H1 (cell line): ENCODE measurements around the gene AGPAT3. TPM values are rescaled to one million over a fixed set of nuclear protein-coding genes. Genes with fewer than 3 reads are reported as not detected.

Experiments
- CTCF ChIA-PET: fragments of 300-600 bp; sonication (Branson Sonifier 250); formaldehyde crosslinking; loops from one replicate; lab custom pipeline; 2021; ENCODE audit not compliant: partially characterized antibody; lab: Charles Lee
- POLR2A ChIA-PET: fragments of 300-600 bp; sonication (Branson Sonifier 250); formaldehyde crosslinking; loops from one replicate; lab custom pipeline; 2021; ENCODE audit warnings: inconsistent platforms; ENCODE audit not compliant: partially characterized antibody; lab: Charles Lee
- DNase-seq, 2 experiments: peaks; one replicate each; pipeline versions ENCODE4 v3.0.0 to v3.0.0-alpha.2; 2010 to 2022; ENCODE audit warnings: low spot score in 2 of 2, low read depth in 1 of 2, mixed read lengths in 1 of 2
- FAIRE-seq: peaks from 2 replicates; lab custom pipeline; 2011; peaks lifted over from hg19 to GRCh38; lab: Jason Lieb, UNC
- H2AFZ ChIP-seq: 2 replicates; pipeline ENCODE4 v1.8.1; 2012; ENCODE audit warnings: low read length, inconsistent platforms
- H2AK5ac ChIP-seq: 2 replicates; pipeline ENCODE4 v1.6.1; 2013; ENCODE audit warnings: low read depth, low read length
- H2BK120ac ChIP-seq: replicated peaks from 2 replicates; pipeline ENCODE3; 2013; ENCODE audit warnings: low read depth, low read length, inconsistent platforms
- H2BK12ac ChIP-seq: 2 replicates; pipeline ENCODE4 v1.6.1; 2013; ENCODE audit warnings: low read depth, low read length
- H2BK15ac ChIP-seq: 2 replicates; pipeline ENCODE4 v1.6.1; 2013; ENCODE audit warnings: low read length
- H2BK20ac ChIP-seq: 2 replicates; pipeline ENCODE4 v1.6.1; 2013; ENCODE audit warnings: low read length
- H2BK5ac ChIP-seq: 2 replicates; pipeline ENCODE4 v1.6.1; 2013; ENCODE audit warnings: low read depth, low read length
- H3K14ac ChIP-seq: 2 replicates; pipeline ENCODE4 v1.6.1; 2013; ENCODE audit warnings: inconsistent platforms; ENCODE audit not compliant: insufficient read length
- H3K18ac ChIP-seq: 2 replicates; pipeline ENCODE4 v1.6.1; 2013; ENCODE audit warnings: low read length; ENCODE audit errors: extremely low read depth
- H3K23ac ChIP-seq: 2 replicates; pipeline ENCODE4 v1.6.1; 2013; ENCODE audit warnings: inconsistent platforms; ENCODE audit not compliant: insufficient read length
- H3K23me2 ChIP-seq: 2 replicates; pipeline ENCODE4 v1.6.1; 2013; ENCODE audit warnings: low read depth, low read length
- H3K27ac ChIP-seq: 2 replicates; pipeline ENCODE4 v1.6.1; 2011; ENCODE audit warnings: low read depth, low read length, inconsistent platforms
- H3K27me3 ChIP-seq, 4 experiments: replicated peaks in 1 of 4; 1 replicate in 1 of 4; 2 replicates in 3 of 4; pipeline versions ENCODE4 v1.6.1 to v1.8.1; 2011 to 2013; ENCODE audit warnings: low read length in 3 of 4, mild to moderate bottlenecking in 3 of 4, inconsistent platforms in 2 of 4, mixed read lengths in 2 of 4, moderate library complexity in 1 of 4; ENCODE audit not compliant: control insufficient read depth in 3 of 4, insufficient read depth in 3 of 4; ENCODE audit errors: extremely low read depth in 1 of 4
- H3K36me3 ChIP-seq, 4 experiments: 2 replicates each; pipeline versions ENCODE4 v1.6.1 to v1.8.1; 2011 to 2013; ENCODE audit warnings: mild to moderate bottlenecking in 4 of 4, low read length in 3 of 4, moderate library complexity in 2 of 4, control low read depth in 1 of 4, inconsistent platforms in 1 of 4; ENCODE audit not compliant: insufficient read depth in 4 of 4, control insufficient read depth in 2 of 4
- H3K4ac ChIP-seq: replicated peaks from 2 replicates; pipeline ENCODE3; 2013; ENCODE audit warnings: low read length, low read depth, mixed read lengths, inconsistent platforms; ENCODE audit not compliant: insufficient read length
- H3K4me1 ChIP-seq, 4 experiments: replicated peaks in 1 of 4; 1 replicate in 1 of 4; 2 replicates in 3 of 4; pipeline versions ENCODE4 v1.6.1 to v1.8.1; 2011 to 2013; ENCODE audit warnings: low read length in 3 of 4, inconsistent platforms in 2 of 4, mixed read lengths in 1 of 4; ENCODE audit not compliant: insufficient read depth in 4 of 4, control insufficient read depth in 3 of 4
- H3K4me2 ChIP-seq, 2 experiments: 2 replicates each; pipeline versions ENCODE4 v1.6.1 to v1.8.1; 2011 to 2013; ENCODE audit warnings: low read depth in 2 of 2, low read length in 2 of 2, control low read depth in 1 of 2, inconsistent platforms in 1 of 2, mild to moderate bottlenecking in 1 of 2; ENCODE audit not compliant: insufficient read depth in 1 of 2
- H3K4me3 ChIP-seq, 4 experiments: fragments of 200-600, 300-600 bp in 1 of 4; sonication (generic), shearing (Covaris generic), sonication (Bioruptor Twin) in 1 of 4; 2 replicates each; pipeline versions ENCODE4 v1.5.1 to v1.8.1; 2011 to 2016; ENCODE audit warnings: low read length in 4 of 4, low read depth in 3 of 4, control low read depth in 2 of 4, inconsistent platforms in 2 of 4, mild to moderate bottlenecking in 2 of 4, mixed read lengths in 1 of 4, moderate library complexity in 1 of 4; ENCODE audit not compliant: insufficient read depth in 2 of 4; ENCODE audit errors: extremely low read depth in 1 of 4
- H3K56ac ChIP-seq: replicated peaks from 2 replicates; pipeline ENCODE3; 2013; ENCODE audit warnings: low read depth, mild to moderate bottlenecking, mixed read lengths, low read length, inconsistent platforms; ENCODE audit not compliant: insufficient read length
- H3K79me1 ChIP-seq: 2 replicates; pipeline ENCODE4 v1.6.1; 2013; ENCODE audit warnings: low read depth, low read length, control low read depth
- H3K79me2 ChIP-seq, 2 experiments: 2 replicates each; pipeline versions ENCODE4 v1.6.1 to v1.8.1; 2012 to 2013; ENCODE audit warnings: low read length in 2 of 2, mild to moderate bottlenecking in 2 of 2, inconsistent platforms in 1 of 2; ENCODE audit not compliant: insufficient read depth in 2 of 2, control insufficient read depth in 1 of 2
- H3K9ac ChIP-seq, 4 experiments: replicated peaks in 1 of 4; 1 replicate in 1 of 4; 2 replicates in 3 of 4; pipeline versions ENCODE4 v1.6.1 to v1.8.1; 2011 to 2013; ENCODE audit warnings: low read depth in 3 of 4, low read length in 3 of 4, control low read depth in 2 of 4, mild to moderate bottlenecking in 2 of 4, moderate library complexity in 2 of 4, inconsistent platforms in 1 of 4; ENCODE audit errors: extremely low read depth in 1 of 4
- H3K9me3 ChIP-seq, 2 experiments: 2 replicates each; pipeline versions ENCODE4 v1.6.1 to v1.8.1; 2012 to 2013; ENCODE audit warnings: mild to moderate bottlenecking in 2 of 2, moderate library complexity in 2 of 2, control low read depth in 1 of 2, inconsistent platforms in 1 of 2, low read depth in 1 of 2, low read length in 1 of 2, mixed read lengths in 1 of 2; ENCODE audit not compliant: insufficient read depth in 2 of 2
- H4K20me1 ChIP-seq, 2 experiments: replicated peaks in 1 of 2; 2 replicates each; pipeline versions ENCODE3 to v1.8.1; 2011 to 2013; ENCODE audit warnings: inconsistent platforms in 2 of 2, low read length in 2 of 2, mild to moderate bottlenecking in 1 of 2; ENCODE audit not compliant: insufficient read depth in 2 of 2, control insufficient read depth in 1 of 2
- H4K5ac ChIP-seq: 2 replicates; pipeline ENCODE4 v1.6.1; 2013; ENCODE audit warnings: low read length, low read depth, mixed read lengths, inconsistent platforms; ENCODE audit not compliant: insufficient read length
- H4K8ac ChIP-seq: 2 replicates; pipeline ENCODE4 v1.8.0; 2013; ENCODE audit warnings: mild to moderate bottlenecking, moderate library complexity, low read length, inconsistent platforms; ENCODE audit not compliant: insufficient read depth; ENCODE audit errors: extremely low read depth
- H4K91ac ChIP-seq: replicated peaks from 2 replicates; pipeline ENCODE3; 2013; ENCODE audit warnings: low read length, mixed read lengths, inconsistent platforms; ENCODE audit not compliant: insufficient read length
- BCL11A ChIP-seq, 2 experiments: IDR thresholded peaks; one replicate each; pipeline ENCODE4 v1.6.1; 2011; ENCODE audit warnings: low read depth in 2 of 2, low read length in 2 of 2, mild to moderate bottlenecking in 2 of 2
- E2F6 ChIP-seq: IDR thresholded peaks from 2 replicates; pipeline ENCODE4 v1.6.1; 2012; ENCODE audit warnings: inconsistent platforms
- EP300 ChIP-seq, 2 experiments: IDR thresholded peaks; 1 replicate in 1 of 2; 2 replicates in 1 of 2; pipeline ENCODE4 v1.6.1; 2011 to 2012; ENCODE audit warnings: low read depth in 2 of 2, low read length in 2 of 2, mild to moderate bottlenecking in 2 of 2, borderline replicate concordance in 1 of 2, inconsistent platforms in 1 of 2, moderate library complexity in 1 of 2
- GTF2F1 ChIP-seq: IDR thresholded peaks from 2 replicates; pipeline ENCODE4 v1.6.1; 2012; ENCODE audit warnings: low read depth, low read length, improper control_type of control experiment, borderline replicate concordance
- JUND ChIP-seq: IDR thresholded peaks from 2 replicates; pipeline ENCODE4 v1.6.1; 2011; ENCODE audit warnings: mild to moderate bottlenecking, improper control_type of control experiment, low read length
- KDM1A ChIP-seq: fragments of 200-600, 300-600 bp; sonication (generic); IDR thresholded peaks from 2 replicates; pipeline ENCODE4 v1.7.1; 2016; ENCODE audit warnings: mild to moderate bottlenecking, low read length, borderline replicate concordance
- KDM5A ChIP-seq: fragments of 200-600 bp; IDR thresholded peaks from 2 replicates; pipeline ENCODE4 v1.7.1; 2012; ENCODE audit warnings: mild to moderate bottlenecking, low read length, inconsistent platforms, mixed read lengths
- NANOG ChIP-seq: IDR thresholded peaks from 2 replicates; pipeline ENCODE4 v1.6.1; 2011; ENCODE audit warnings: low read length, low read depth, mild to moderate bottlenecking, inconsistent platforms; ENCODE audit not compliant: insufficient read depth, poor library complexity, severe bottlenecking
- NRF1 ChIP-seq: IDR thresholded peaks from 2 replicates; pipeline ENCODE4 v1.6.1; 2011; ENCODE audit warnings: mild to moderate bottlenecking, low read depth, low read length, improper control_type of control experiment
- POLR2AphosphoS5 ChIP-seq: IDR thresholded peaks from 2 replicates; pipeline ENCODE4 v1.6.1; 2011; ENCODE audit warnings: low read depth, low read length
- POU5F1 ChIP-seq: IDR thresholded peaks from 2 replicates; pipeline ENCODE4 v1.6.1; 2011; ENCODE audit warnings: low read depth, mild to moderate bottlenecking, low read length, moderate library complexity
- RFX5 ChIP-seq: IDR thresholded peaks from 2 replicates; pipeline ENCODE4 v1.6.1; 2011; ENCODE audit warnings: low read depth, low read length, improper control_type of control experiment, borderline replicate concordance
- YY1 ChIP-seq: IDR thresholded peaks from 2 replicates; pipeline ENCODE4 v1.6.1; 2011; ENCODE audit warnings: low read depth, mild to moderate bottlenecking, low read length
- ZNF274 ChIP-seq: IDR thresholded peaks from 2 replicates; pipeline ENCODE4 v1.7.0; 2012; ENCODE audit warnings: low read length, borderline replicate concordance; ENCODE audit errors: extremely low read depth
- WGBS, 2 experiments: shearing (Covaris generic) in 1 of 2; methylation state at CpG; one replicate each; pipeline versions ENCODE4 v1.1.6 to v1.1.7; 2013 to 2015; ENCODE audit warnings: low lambda C conversion rate in 2 of 2, mixed read lengths in 2 of 2, inconsistent platforms in 1 of 2, low coverage in 1 of 2, missing lambda C conversion rate in 1 of 2; ENCODE audit not compliant: insufficient replicate concordance in 2 of 2, insufficient coverage in 1 of 2, insufficient read length in 1 of 2; ENCODE audit errors: extremely low coverage in 1 of 2, missing lambda C conversion rate in 1 of 2; 5-methylcytosine and 5-hydroxymethylcytosine counted together
- polyA plus RNA-seq, 7 experiments: library from polyadenylated mRNA; depleted of rRNA in 3 of 7; stranded (reverse) in 5 of 7; unstranded in 2 of 7; fragments of >200 nt in 5 of 7; fragments of 200-250 nt in 2 of 7; gene quantifications; 1 replicate in 5 of 7; 2 replicates in 1 of 7; 4 replicates in 1 of 7; pipeline versions ENCODE4 v1.2.1 to v1.2.3, GENCODE V29; 2011 to 2013; ENCODE audit warnings: missing spikeins in 2 of 7, mixed read lengths in 2 of 7
- total RNA-seq: library from RNA; stranded (reverse); fragmentation: NEBNext Ultra II Directional; extraction: Animal tissue kit (Norgen Biotek cat#: 25700); gene quantifications from 2 replicates; pipeline ENCODE4 v1.2.1, GENCODE V29; 2021

AGPAT3 gene
- total and polyA plus RNA-seq, 2 of the 8 experiments (the other 6 are each of a cell fraction or from before 2014, with no cell fraction given): 5.8 to 7.3 TPM

- H3K4me1 ChIP-seq: no peaks in the 10 kb centered on the region
- WGBS, 2 experiments: 85% methylated on average over 3 of the region's 3 CpGs; no CpG with 5 or more reads in 1 of the 2 experiments
- no peak overlapping the region for H3K4me2 ChIP-seq
- no peaks in the 10 kb centered on the region for H3K79me2 ChIP-seq
- ChIA-PET CTCF (interaction anchor here (0.8 to 2.2 kb wide), 2 partner anchors 30 to 101 kb away, joined by 3 to 7 read pairs; no protein-coding TSS in a partner anchor), POLR2A (no interaction called here)
- no peak overlapping the region for H2AFZ ChIP-seq
- H2BK120ac ChIP-seq: no peak overlapping the region
- no peak overlapping the region for H4K5ac ChIP-seq
- H2BK15ac ChIP-seq: no peak overlapping the region
- no peaks in the 10 kb centered on the region for H3K9me3 ChIP-seq
- H3K56ac ChIP-seq: no peak overlapping the region
- H3K9ac ChIP-seq: no peak overlapping the region
- no peak overlapping the region for H3K4me3 ChIP-seq
- no peak overlapping the region for H3K23ac ChIP-seq
- FAIRE-seq: no peak
- H3K14ac ChIP-seq: no peak overlapping the region
- no peaks in the 10 kb centered on the region; the same call in 1 of the 2 replicates for H3K23me2 ChIP-seq
- H2BK20ac ChIP-seq: no peak overlapping the region
- H3K4ac ChIP-seq: no peak overlapping the region
- no peaks in the 10 kb centered on the region for H3K27me3 ChIP-seq
- no peaks in the 10 kb centered on the region for H3K36me3 ChIP-seq
- H3K79me1 ChIP-seq: no peaks in the 10 kb centered on the region
- H3K18ac ChIP-seq: no peak overlapping the region
- no peak overlapping the region for H2BK5ac ChIP-seq
- H2AK5ac ChIP-seq: no peak overlapping the region
- no peak overlapping the region for H3K27ac ChIP-seq
- H2BK12ac ChIP-seq: no peak overlapping the region
- H4K8ac ChIP-seq: no peak overlapping the region
- no peak overlapping the region for H4K91ac ChIP-seq
- H4K20me1 ChIP-seq: no peaks in the 10 kb centered on the region
- no peak for DNase-seq
- no peak for TF ChIP-seq EP300 (IDR thresholded peaks at IDR 0.05; ENCODE audit: borderline replicate concordance in 1 of 2, low read depth in 2 of 2, low read length in 2 of 2)
- no peak for TF ChIP-seq NRF1
- no peak for TF ChIP-seq POLR2AphosphoS5
- no peak for TF ChIP-seq KDM5A
- TF ChIP-seq POU5F1: no peak
- no peak for TF ChIP-seq NANOG
- no peak for TF ChIP-seq E2F6
- no peak for TF ChIP-seq KDM1A
- no peak for TF ChIP-seq BCL11A (IDR thresholded peaks at IDR 0.05; ENCODE audit: low read depth in 2 of 2, low read length in 2 of 2)
- no peak for TF ChIP-seq GTF2F1
- no peak for TF ChIP-seq JUND
- no peak for TF ChIP-seq RFX5
- TF ChIP-seq YY1: no peak
- TF ChIP-seq ZNF274: no peak
Observed at GRCh38 chr21:43840259-43840658, 24.8 kb upstream of the AGPAT3 start.
